Gastroesophageal sphincter (tissue), 3 donors: ENCODE results near the gene ACKR2.

ENCODE experiments used
- EP300 ChIP-seq: sonication (generic); formaldehyde crosslinking; IDR thresholded peaks from one replicate; pipeline ENCODE4 v1.6.1; 2017; ENCODE audit warnings: antibody characterized with exemption, mild to moderate bottlenecking
- POLR2A ChIP-seq, 2 donors: fragments of 450-650 bp; IDR thresholded peaks; one replicate each; pipeline ENCODE4 v1.6.1; 2017; ENCODE audit warnings: antibody characterized with exemption in 2 of 2, mild to moderate bottlenecking in 2 of 2, moderate library complexity in 1 of 2
- POLR2AphosphoS5 ChIP-seq: sonication (generic); formaldehyde crosslinking; IDR thresholded peaks from one replicate; pipeline ENCODE4 v1.6.1; 2017; ENCODE audit warnings: antibody characterized with exemption
- TF ChIP-seq, protein P1 (sequence below), 4 experiments: fragments of 200-600 bp in 2 of 4; fragments of 450-650 bp in 2 of 4; sonication (generic) in 1 of 4; IDR thresholded peaks; one replicate each; pipeline ENCODE4 v1.5.1; 2017 to 2019; ENCODE audit warnings: antibody characterized with exemption in 4 of 4, mild to moderate bottlenecking in 2 of 4, moderate library complexity in 2 of 4

DNA sequence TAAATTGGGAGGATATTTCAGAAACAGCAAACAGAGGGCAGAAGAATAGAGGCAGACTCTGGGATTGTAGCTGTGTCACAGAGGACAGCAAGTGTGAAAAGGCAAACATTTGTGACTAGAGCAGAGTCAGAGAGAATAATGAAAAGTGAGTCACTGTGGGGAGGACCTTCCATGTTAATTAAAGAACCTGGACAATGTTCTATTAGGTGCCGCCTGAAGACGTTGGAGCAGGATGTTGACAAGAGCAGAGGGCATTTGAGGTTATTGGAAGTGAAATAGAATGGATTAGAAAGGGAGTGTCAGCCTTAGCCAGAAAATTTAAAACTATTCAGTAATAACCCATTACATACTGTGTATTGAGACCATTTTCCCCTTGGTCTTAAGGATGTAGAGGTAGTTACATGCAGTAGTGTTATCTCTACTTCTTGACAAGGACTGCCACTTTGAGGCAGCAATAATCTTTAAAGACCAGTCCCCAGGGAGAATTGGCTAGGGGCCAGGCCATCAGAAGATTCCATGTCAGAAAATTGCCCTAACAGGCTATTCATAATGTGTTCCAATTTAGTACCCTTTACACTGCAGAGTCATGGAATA, 5.8 kb downstream of the ACKR2 start:
- TF ChIP-seq, protein P1, sequence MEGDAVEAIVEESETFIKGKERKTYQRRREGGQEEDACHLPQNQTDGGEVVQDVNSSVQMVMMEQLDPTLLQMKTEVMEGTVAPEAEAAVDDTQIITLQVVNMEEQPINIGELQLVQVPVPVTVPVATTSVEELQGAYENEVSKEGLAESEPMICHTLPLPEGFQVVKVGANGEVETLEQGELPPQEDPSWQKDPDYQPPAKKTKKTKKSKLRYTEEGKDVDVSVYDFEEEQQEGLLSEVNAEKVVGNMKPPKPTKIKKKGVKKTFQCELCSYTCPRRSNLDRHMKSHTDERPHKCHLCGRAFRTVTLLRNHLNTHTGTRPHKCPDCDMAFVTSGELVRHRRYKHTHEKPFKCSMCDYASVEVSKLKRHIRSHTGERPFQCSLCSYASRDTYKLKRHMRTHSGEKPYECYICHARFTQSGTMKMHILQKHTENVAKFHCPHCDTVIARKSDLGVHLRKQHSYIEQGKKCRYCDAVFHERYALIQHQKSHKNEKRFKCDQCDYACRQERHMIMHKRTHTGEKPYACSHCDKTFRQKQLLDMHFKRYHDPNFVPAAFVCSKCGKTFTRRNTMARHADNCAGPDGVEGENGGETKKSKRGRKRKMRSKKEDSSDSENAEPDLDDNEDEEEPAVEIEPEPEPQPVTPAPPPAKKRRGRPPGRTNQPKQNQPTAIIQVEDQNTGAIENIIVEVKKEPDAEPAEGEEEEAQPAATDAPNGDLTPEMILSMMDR (IDR thresholded peaks at IDR 0.05): no peak
- TF ChIP-seq POLR2A (IDR thresholded peaks at IDR 0.05): no peak
- TF ChIP-seq EP300: no peak
- TF ChIP-seq POLR2AphosphoS5: peak; percentile 71
